ENCODE results near the gene CUL4A. TPM values are rescaled to one million over a fixed set of nuclear protein-coding genes. Genes with fewer than 3 reads are reported as not detected.

The CUL4A gene
- total and polyA plus RNA-seq, 7 donors = 75.4 to 180 (median 135) TPM

DNA sequence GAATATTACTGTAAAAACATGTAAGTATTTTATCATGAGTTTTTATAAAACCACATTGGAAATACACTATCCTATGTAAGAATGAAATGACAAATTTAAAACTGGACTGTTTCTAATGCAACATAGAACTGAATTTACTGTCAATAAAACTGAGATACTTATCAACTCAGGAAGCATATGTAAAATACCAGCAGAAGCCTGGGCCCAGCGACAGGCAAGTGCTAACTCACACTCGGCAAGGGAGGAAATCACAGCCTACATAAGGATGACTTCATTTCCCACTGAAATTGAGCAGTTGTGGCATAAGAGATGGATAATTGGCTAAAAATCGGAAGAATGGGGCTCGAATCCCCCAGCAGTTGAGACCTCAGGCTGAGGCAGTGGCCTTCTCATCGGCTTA is 38.9 kb upstream of the CUL4A start:
- WGBS, 3 donors = 79 to 83% (median 80%) methylated on average over 5 of the region's 5 CpGs
- DNase-seq = no peak
- no peak for ATAC-seq
- H3K4me1 ChIP-seq = no peaks in the 10 kb centered on the region
- H3K9me3 ChIP-seq = no peaks in the 10 kb centered on the region
- H3K4me3 ChIP-seq = no peak overlapping the region
- intact Hi-C loops (cut with DNase I) = no loop called here
- H3K27ac ChIP-seq = no peak overlapping the region
- TF ChIP-seq, protein P1, sequence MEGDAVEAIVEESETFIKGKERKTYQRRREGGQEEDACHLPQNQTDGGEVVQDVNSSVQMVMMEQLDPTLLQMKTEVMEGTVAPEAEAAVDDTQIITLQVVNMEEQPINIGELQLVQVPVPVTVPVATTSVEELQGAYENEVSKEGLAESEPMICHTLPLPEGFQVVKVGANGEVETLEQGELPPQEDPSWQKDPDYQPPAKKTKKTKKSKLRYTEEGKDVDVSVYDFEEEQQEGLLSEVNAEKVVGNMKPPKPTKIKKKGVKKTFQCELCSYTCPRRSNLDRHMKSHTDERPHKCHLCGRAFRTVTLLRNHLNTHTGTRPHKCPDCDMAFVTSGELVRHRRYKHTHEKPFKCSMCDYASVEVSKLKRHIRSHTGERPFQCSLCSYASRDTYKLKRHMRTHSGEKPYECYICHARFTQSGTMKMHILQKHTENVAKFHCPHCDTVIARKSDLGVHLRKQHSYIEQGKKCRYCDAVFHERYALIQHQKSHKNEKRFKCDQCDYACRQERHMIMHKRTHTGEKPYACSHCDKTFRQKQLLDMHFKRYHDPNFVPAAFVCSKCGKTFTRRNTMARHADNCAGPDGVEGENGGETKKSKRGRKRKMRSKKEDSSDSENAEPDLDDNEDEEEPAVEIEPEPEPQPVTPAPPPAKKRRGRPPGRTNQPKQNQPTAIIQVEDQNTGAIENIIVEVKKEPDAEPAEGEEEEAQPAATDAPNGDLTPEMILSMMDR (IDR thresholded peaks at IDR 0.05) = no peak
- H3K27me3 ChIP-seq (ENCODE audit: insufficient read depth in 3 of 3, low read length in 2 of 3) = no peaks in the 10 kb centered on the region
- H3K36me3 ChIP-seq (ENCODE audit: insufficient read depth in 1 of 2, low read depth in 1 of 2) = peaks cover 0 to 50% of the 10 kb centered on the region in 2 donors

DNA sequence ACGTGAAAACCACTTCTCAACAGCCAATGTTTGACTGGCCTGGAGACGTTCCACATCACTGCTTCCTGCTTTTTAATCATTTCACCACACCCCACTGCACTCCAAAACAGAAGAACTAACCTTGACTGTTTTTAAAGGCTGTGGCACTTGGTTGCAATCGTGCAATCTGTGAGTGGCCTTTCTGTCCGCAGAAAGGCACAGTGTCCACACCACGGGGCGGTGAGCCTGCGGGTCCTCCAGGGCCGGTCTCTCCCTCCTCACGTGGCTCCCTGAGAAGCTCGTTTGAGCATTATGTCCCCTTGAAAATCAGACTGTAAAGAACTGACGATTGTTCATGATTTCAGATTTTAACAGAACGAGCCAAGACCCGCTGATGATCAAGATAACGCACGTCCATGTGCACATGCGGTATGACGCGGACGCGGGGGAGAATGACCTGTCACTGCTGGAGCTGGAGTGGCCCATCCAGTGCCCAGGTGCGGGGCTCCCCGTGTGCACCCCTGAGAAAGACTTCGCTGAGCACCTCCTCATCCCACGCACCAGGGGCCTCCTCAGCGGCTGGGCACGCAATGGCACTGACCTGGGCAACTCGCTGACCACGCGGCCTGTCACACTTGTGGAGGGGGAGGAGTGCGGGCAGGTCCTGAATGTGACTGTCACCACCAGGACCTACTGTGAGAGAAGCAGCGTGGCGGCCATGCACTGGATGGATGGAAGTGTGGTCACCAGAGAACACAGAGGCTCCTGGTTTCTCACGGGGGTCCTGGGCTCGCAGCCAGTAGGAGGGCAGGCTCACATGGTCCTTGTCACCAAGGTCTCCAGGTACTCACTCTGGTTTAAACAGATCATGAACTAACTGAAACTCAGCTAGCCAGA is 37.9 kb upstream of the CUL4A start:
- TF ChIP-seq, protein P1 (IDR thresholded peaks at IDR 0.05) = no peak

DNA sequence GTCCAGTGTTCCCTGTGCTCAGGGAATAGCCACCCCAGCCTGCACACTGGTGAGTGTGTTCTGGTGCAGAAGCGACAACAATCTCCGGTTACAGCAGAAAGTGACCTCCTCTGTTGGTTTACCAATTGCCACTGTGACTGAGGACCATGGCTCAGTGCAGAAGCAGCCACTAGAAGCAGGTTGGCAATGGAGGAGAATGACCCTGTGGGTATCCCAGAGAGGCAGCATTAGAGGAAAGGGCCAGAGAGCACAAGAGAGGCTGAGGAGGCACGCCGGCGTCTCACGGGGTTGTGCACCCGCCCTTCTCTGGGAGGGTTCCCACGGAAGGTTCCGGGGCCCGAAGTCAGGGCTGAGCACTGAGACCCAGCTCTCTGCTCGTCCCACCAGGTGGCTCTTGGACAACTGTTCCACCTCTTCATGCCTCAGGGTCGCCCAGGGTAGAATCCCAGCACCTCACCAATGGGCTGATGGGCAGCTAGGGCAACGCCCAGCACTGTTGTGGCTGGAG is 36.9 kb upstream of the CUL4A start:
- TF ChIP-seq, protein P1 (IDR thresholded peaks at IDR 0.05) = no peak

More for the DNA sequence above, 37.9 kb upstream of the CUL4A start:
- WGBS, 3 donors = 92 to 95% (median 94%) methylated on average over 34 of the region's 34 CpGs
- intact Hi-C loops (cut with DNase I) = no loop called here
- ATAC-seq (no peak), DNase-seq (no peak)
- H3K36me3 ChIP-seq (ENCODE audit: insufficient read depth in 1 of 2, low read depth in 1 of 2) = peaks cover 0 to 60% of the 10 kb centered on the region in 2 donors
- H3K4me1 ChIP-seq = no peaks in the 10 kb centered on the region
- H3K27ac ChIP-seq = no peak overlapping the region
- H3K4me3 ChIP-seq = no peak overlapping the region
- no peaks in the 10 kb centered on the region for H3K9me3 ChIP-seq
- H3K27me3 ChIP-seq (ENCODE audit: insufficient read depth in 3 of 3, low read length in 2 of 3) = no peaks in the 10 kb centered on the region

DNA sequence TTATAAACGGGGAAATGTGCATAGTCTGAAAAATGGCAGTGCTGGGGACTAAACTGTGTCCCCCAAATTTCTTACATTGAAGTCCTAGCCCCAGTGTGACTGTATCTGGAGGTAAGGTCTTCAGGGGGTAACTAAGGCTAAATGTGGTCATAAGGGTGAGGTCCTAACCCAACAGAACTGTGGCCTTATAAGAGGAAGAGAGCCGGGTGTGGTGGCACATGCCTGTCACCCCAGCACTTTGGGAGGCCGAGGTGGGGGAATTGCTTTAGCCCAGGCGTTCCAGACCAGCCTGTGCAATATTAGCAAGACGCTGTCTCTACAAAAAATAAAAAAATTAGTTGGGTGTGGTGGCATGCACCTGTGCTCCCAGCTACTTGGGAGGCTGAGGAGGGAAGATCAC is 33.1 kb upstream of the CUL4A start:
- 69 to 73% (median 72%) methylated on average over 5 of the region's 5 CpGs for WGBS, 3 donors
- intact Hi-C loops (cut with DNase I) = loop anchor here in 1 of 2 donors (5.0 kb wide), 1 partner anchor 76 kb away; no protein-coding TSS in a partner anchor
- H3K4me3 ChIP-seq = no peak overlapping the region
- H3K36me3 ChIP-seq (ENCODE audit: insufficient read depth in 1 of 2, low read depth in 1 of 2) = peaks cover 8 to 93% of the 10 kb centered on the region in 2 donors
- H3K27me3 ChIP-seq (ENCODE audit: insufficient read depth in 3 of 3, low read length in 2 of 3) = no peaks in the 10 kb centered on the region
- DNase-seq (no peak), ATAC-seq (peak in 1 of 4 donors; percentile 50)
- H3K4me1 ChIP-seq = no peaks in the 10 kb centered on the region
- TF ChIP-seq, protein P1 (IDR thresholded peaks at IDR 0.05) = no peak
- H3K27ac ChIP-seq = no peak overlapping the region
- no peaks in the 10 kb centered on the region for H3K9me3 ChIP-seq

More for the DNA sequence above, 36.9 kb upstream of the CUL4A start:
- WGBS, 3 donors = 91 to 93% (median 92%) methylated on average over 13 of the region's 13 CpGs
- H3K4me3 ChIP-seq = no peak overlapping the region
- intact Hi-C loops (cut with DNase I) = no loop called here
- DNase-seq (no peak), ATAC-seq (no peak)
- peaks cover 0 to 70% of the 10 kb centered on the region in 2 donors for H3K36me3 ChIP-seq (ENCODE audit: insufficient read depth in 1 of 2, low read depth in 1 of 2)
- H3K27me3 ChIP-seq (ENCODE audit: insufficient read depth in 3 of 3, low read length in 2 of 3) = no peaks in the 10 kb centered on the region
- H3K4me1 ChIP-seq = no peaks in the 10 kb centered on the region
- no peaks in the 10 kb centered on the region for H3K9me3 ChIP-seq
- no peak overlapping the region for H3K27ac ChIP-seq
